WTC11 (cell line): Measurements from ENCODE around the gene RAB17. TPM values are rescaled to one million over a fixed set of nuclear protein-coding genes. Genes with fewer than 3 reads are reported as not detected.

Experiments
- ATAC-seq: fragments of 200-7000 bp; cut with Tn5 transposase; 2 replicates; pipeline ENCODE4 v1.10.0; 2021; ENCODE audit warnings: mild to moderate bottlenecking, moderate library complexity
- CTCF ChIA-PET: fragments of 300-600 bp; sonication (Branson Sonifier 250); formaldehyde crosslinking; loops from one replicate; lab custom pipeline; 2021; ENCODE audit warnings: antibody characterized with exemption; lab: Charles Lee
- POLR2A ChIA-PET: fragments of 350-600 bp; sonication (Branson Sonifier 250); formaldehyde crosslinking; loops from one replicate; lab custom pipeline; 2021; ENCODE audit warnings: antibody characterized with exemption; lab: Charles Lee
- DNase-seq: peaks from one replicate; pipeline ENCODE4 v3.0.0; 2021; ENCODE audit warnings: low spot score
- H3K27ac Mint-ChIP-seq: 2 replicates; pipeline ENCODE4 v1.8.0; 2021; ENCODE audit warnings: mixed read lengths
- H3K27me3 Mint-ChIP-seq: 2 replicates; pipeline ENCODE4 v1.8.0; 2021; ENCODE audit warnings: low read depth, mild to moderate bottlenecking, moderate library complexity, mixed read lengths
- H3K36me3 Mint-ChIP-seq: 2 replicates; pipeline ENCODE4 v1.8.0; 2021; ENCODE audit warnings: mixed read lengths
- H3K4me1 Mint-ChIP-seq: 2 replicates; pipeline ENCODE4 v1.8.0; 2022; ENCODE audit warnings: mixed read lengths
- H3K4me3 Mint-ChIP-seq: 2 replicates; pipeline ENCODE4 v1.8.0; 2021; ENCODE audit warnings: mild to moderate bottlenecking, moderate library complexity, mixed read lengths
- H3K9me3 Mint-ChIP-seq: 2 replicates; pipeline ENCODE4 v1.8.0; 2021; ENCODE audit warnings: mixed read lengths
- ATF1 ChIP-seq: sonication (generic); formaldehyde crosslinking; IDR thresholded peaks from 2 replicates; pipeline ENCODE4 v1.8.1; 2023; ENCODE audit warnings: mild to moderate bottlenecking, moderate library complexity, missing genetic modification reagents
- ETV6 ChIP-seq: sonication (generic); formaldehyde crosslinking; IDR thresholded peaks from 2 replicates; pipeline ENCODE4 v1.8.1; 2022; ENCODE audit warnings: mild to moderate bottlenecking, missing genetic modification reagents
- KAT7 ChIP-seq: sonication (generic); formaldehyde crosslinking; IDR thresholded peaks from 2 replicates; pipeline ENCODE4 v1.8.1; 2023; ENCODE audit warnings: missing genetic modification reagents, mild to moderate bottlenecking, borderline replicate concordance
- total RNA-seq: library from RNA; stranded (reverse); gene quantifications from 3 replicates; pipeline ENCODE4 v1.2.3, GENCODE V29; 2021
- TF ChIP-seq, protein P1 (sequence below): sonication (generic); formaldehyde crosslinking; IDR thresholded peaks from 2 replicates; pipeline ENCODE4 v1.8.0; 2023; ENCODE audit warnings: mild to moderate bottlenecking, missing genetic modification reagents
- TF ChIP-seq, protein P2 (sequence below): sonication (generic); formaldehyde crosslinking; IDR thresholded peaks from 2 replicates; pipeline ENCODE4 v1.8.1; 2022; ENCODE audit warnings: missing genetic modification reagents, borderline replicate concordance
- TF ChIP-seq, protein P3 (sequence below): sonication (generic); formaldehyde crosslinking; IDR thresholded peaks from 2 replicates; pipeline ENCODE4 v1.8.0; 2022; ENCODE audit warnings: mild to moderate bottlenecking, missing genetic modification reagents
- TF ChIP-seq, protein P4 (sequence below): sonication (generic); formaldehyde crosslinking; IDR thresholded peaks from 2 replicates; pipeline ENCODE4 v1.8.1; 2023; ENCODE audit warnings: mild to moderate bottlenecking, missing genetic modification reagents, moderate library complexity
- TF ChIP-seq, protein P5 (sequence below): sonication (generic); formaldehyde crosslinking; IDR thresholded peaks from 2 replicates; pipeline ENCODE4 v1.8.1; 2023; ENCODE audit warnings: mild to moderate bottlenecking, missing genetic modification reagents
- TF ChIP-seq, protein P6 (sequence below): sonication (generic); formaldehyde crosslinking; IDR thresholded peaks from 2 replicates; pipeline ENCODE4 v1.8.0; 2022; ENCODE audit warnings: missing genetic modification reagents
- TF ChIP-seq, protein P7 (sequence below): fragments of 250-450 bp; sonication (Bioruptor Pico); conservative IDR thresholded peaks from 2 replicates; pipeline ENCODE4 v1.9.0; 2021; ENCODE audit warnings: mild to moderate bottlenecking

RAB17 gene
- total RNA-seq, 1 experiment from 2014 or later, result 140 TPM

DNA sequence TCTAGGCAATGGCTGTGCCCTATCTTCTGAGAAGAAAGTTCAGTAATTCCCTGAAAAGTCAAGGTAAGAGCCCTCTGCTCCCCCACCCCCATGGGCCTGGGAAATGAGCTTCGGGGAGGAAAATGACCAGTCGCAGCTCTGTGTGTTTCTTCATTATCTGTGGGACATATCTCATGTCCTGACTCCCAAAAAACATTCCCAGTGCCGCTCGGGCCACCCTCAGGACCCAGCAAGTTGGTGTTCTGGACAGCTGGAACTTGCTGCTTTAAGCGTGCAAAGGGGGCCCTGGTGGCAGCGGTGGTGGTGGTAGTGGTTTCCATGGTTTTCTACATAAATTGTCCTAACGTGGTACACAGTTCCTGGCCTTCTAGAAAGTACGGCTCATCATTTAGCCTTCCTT, 41.3 kb downstream of the RAB17 start:
- peaks cover 21% of the 10 kb centered on the region for H3K36me3 Mint-ChIP-seq
- H3K27ac Mint-ChIP-seq, result no peak overlapping the region
- no peaks in the 10 kb centered on the region for H3K27me3 Mint-ChIP-seq
- H3K4me3 Mint-ChIP-seq, result no peak overlapping the region
- POLR2A ChIA-PET, result interaction anchor here (0.6 kb wide), 1 partner anchor 37 kb away, joined by 4 read pairs; no protein-coding TSS in a partner anchor
- TF ChIP-seq, protein P1, sequence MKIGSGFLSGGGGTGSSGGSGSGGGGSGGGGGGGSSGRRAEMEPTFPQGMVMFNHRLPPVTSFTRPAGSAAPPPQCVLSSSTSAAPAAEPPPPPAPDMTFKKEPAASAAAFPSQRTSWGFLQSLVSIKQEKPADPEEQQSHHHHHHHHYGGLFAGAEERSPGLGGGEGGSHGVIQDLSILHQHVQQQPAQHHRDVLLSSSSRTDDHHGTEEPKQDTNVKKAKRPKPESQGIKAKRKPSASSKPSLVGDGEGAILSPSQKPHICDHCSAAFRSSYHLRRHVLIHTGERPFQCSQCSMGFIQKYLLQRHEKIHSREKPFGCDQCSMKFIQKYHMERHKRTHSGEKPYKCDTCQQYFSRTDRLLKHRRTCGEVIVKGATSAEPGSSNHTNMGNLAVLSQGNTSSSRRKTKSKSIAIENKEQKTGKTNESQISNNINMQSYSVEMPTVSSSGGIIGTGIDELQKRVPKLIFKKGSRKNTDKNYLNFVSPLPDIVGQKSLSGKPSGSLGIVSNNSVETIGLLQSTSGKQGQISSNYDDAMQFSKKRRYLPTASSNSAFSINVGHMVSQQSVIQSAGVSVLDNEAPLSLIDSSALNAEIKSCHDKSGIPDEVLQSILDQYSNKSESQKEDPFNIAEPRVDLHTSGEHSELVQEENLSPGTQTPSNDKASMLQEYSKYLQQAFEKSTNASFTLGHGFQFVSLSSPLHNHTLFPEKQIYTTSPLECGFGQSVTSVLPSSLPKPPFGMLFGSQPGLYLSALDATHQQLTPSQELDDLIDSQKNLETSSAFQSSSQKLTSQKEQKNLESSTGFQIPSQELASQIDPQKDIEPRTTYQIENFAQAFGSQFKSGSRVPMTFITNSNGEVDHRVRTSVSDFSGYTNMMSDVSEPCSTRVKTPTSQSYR, result no peak
- TF ChIP-seq, protein P2, sequence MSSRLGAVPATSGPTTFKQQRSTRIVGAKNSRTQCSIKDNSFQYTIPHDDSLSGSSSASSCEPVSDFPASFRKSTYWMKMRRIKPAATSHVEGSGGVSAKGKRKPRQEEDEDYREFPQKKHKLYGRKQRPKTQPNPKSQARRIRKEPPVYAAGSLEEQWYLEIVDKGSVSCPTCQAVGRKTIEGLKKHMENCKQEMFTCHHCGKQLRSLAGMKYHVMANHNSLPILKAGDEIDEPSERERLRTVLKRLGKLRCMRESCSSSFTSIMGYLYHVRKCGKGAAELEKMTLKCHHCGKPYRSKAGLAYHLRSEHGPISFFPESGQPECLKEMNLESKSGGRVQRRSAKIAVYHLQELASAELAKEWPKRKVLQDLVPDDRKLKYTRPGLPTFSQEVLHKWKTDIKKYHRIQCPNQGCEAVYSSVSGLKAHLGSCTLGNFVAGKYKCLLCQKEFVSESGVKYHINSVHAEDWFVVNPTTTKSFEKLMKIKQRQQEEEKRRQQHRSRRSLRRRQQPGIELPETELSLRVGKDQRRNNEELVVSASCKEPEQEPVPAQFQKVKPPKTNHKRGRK (CRISPR knock-in tag), result no peak
- TF ChIP-seq ETV6 (CRISPR knock-in tag), result no peak
- TF ChIP-seq, protein P3, sequence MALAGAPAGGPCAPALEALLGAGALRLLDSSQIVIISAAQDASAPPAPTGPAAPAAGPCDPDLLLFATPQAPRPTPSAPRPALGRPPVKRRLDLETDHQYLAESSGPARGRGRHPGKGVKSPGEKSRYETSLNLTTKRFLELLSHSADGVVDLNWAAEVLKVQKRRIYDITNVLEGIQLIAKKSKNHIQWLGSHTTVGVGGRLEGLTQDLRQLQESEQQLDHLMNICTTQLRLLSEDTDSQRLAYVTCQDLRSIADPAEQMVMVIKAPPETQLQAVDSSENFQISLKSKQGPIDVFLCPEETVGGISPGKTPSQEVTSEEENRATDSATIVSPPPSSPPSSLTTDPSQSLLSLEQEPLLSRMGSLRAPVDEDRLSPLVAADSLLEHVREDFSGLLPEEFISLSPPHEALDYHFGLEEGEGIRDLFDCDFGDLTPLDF (CRISPR knock-in tag), result no peak
- TF ChIP-seq KAT7 (CRISPR knock-in tag), result no peak
- TF ChIP-seq, protein P4, sequence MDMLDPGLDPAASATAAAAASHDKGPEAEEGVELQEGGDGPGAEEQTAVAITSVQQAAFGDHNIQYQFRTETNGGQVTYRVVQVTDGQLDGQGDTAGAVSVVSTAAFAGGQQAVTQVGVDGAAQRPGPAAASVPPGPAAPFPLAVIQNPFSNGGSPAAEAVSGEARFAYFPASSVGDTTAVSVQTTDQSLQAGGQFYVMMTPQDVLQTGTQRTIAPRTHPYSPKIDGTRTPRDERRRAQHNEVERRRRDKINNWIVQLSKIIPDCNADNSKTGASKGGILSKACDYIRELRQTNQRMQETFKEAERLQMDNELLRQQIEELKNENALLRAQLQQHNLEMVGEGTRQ (CRISPR knock-in tag), result no peak
- TF ChIP-seq, protein P5, sequence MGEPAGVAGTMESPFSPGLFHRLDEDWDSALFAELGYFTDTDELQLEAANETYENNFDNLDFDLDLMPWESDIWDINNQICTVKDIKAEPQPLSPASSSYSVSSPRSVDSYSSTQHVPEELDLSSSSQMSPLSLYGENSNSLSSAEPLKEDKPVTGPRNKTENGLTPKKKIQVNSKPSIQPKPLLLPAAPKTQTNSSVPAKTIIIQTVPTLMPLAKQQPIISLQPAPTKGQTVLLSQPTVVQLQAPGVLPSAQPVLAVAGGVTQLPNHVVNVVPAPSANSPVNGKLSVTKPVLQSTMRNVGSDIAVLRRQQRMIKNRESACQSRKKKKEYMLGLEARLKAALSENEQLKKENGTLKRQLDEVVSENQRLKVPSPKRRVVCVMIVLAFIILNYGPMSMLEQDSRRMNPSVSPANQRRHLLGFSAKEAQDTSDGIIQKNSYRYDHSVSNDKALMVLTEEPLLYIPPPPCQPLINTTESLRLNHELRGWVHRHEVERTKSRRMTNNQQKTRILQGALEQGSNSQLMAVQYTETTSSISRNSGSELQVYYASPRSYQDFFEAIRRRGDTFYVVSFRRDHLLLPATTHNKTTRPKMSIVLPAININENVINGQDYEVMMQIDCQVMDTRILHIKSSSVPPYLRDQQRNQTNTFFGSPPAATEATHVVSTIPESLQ (CRISPR knock-in tag), result no peak
- TF ChIP-seq ATF1, result no peak
- TF ChIP-seq, protein P6, sequence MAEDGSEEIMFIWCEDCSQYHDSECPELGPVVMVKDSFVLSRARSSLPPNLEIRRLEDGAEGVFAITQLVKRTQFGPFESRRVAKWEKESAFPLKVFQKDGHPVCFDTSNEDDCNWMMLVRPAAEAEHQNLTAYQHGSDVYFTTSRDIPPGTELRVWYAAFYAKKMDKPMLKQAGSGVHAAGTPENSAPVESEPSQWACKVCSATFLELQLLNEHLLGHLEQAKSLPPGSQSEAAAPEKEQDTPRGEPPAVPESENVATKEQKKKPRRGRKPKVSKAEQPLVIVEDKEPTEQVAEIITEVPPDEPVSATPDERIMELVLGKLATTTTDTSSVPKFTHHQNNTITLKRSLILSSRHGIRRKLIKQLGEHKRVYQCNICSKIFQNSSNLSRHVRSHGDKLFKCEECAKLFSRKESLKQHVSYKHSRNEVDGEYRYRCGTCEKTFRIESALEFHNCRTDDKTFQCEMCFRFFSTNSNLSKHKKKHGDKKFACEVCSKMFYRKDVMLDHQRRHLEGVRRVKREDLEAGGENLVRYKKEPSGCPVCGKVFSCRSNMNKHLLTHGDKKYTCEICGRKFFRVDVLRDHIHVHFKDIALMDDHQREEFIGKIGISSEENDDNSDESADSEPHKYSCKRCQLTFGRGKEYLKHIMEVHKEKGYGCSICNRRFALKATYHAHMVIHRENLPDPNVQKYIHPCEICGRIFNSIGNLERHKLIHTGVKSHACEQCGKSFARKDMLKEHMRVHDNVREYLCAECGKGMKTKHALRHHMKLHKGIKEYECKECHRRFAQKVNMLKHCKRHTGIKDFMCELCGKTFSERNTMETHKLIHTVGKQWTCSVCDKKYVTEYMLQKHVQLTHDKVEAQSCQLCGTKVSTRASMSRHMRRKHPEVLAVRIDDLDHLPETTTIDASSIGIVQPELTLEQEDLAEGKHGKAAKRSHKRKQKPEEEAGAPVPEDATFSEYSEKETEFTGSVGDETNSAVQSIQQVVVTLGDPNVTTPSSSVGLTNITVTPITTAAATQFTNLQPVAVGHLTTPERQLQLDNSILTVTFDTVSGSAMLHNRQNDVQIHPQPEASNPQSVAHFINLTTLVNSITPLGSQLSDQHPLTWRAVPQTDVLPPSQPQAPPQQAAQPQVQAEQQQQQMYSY (CRISPR knock-in tag), result no peak
- TF ChIP-seq, protein P7, sequence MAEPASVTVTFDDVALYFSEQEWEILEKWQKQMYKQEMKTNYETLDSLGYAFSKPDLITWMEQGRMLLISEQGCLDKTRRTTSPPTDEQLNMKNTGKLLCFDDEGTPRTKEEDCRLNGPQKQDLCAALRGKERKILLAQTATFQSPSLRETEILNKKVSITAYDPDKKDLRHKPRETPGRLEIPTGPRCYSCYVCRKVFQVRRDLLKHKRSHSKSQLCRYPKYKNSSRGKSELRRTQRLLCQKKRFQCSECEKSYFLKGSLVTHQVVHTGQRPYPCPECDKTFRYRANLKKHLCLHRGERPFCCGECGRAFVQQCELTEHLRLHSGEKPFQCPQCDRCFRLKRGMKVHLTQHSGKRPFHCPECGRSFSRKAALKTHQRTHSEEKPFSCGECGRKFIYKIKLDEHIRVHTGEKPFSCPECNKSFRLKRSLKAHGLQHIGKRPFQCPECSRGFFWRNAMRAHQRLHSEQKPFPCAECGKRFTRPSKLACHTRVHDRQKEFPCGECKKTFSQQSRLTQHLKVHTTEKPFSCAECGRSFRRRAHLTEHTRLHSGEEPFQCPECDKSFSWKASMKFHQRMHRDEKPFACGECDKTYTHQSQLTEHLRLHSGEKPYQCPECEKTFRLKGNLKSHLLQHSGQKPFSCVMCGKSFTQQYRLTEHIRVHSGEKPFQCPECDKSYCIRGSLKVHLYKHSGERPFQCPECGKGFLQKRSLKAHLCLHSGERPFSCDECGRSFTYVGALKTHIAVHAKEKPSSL, result no peak
- peaks cover 21% of the 10 kb centered on the region for H3K9me3 Mint-ChIP-seq
- DNase-seq (no peak), ATAC-seq (no peak)
- CTCF ChIA-PET, result interaction anchor here (0.5 to 6.0 kb wide), 6 partner anchors 24 to 159 kb away, joined by 3 to 54 read pairs (median 7); no protein-coding TSS in a partner anchor
- H3K4me1 Mint-ChIP-seq, result peaks cover 13% of the 10 kb centered on the region
